NCI-H187 treated with DMSO at 0.1 percent for 48 hours (cell line): ENCODE data around the gene AMDHD1.

Experiments used
- DNase-seq: peaks from one replicate; lab custom pipeline; 2025; lab: John Stamatoyannopoulos, UW

The AMDHD1 gene, protein sequence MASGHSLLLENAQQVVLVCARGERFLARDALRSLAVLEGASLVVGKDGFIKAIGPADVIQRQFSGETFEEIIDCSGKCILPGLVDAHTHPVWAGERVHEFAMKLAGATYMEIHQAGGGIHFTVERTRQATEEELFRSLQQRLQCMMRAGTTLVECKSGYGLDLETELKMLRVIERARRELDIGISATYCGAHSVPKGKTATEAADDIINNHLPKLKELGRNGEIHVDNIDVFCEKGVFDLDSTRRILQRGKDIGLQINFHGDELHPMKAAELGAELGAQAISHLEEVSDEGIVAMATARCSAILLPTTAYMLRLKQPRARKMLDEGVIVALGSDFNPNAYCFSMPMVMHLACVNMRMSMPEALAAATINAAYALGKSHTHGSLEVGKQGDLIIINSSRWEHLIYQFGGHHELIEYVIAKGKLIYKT

DNA sequence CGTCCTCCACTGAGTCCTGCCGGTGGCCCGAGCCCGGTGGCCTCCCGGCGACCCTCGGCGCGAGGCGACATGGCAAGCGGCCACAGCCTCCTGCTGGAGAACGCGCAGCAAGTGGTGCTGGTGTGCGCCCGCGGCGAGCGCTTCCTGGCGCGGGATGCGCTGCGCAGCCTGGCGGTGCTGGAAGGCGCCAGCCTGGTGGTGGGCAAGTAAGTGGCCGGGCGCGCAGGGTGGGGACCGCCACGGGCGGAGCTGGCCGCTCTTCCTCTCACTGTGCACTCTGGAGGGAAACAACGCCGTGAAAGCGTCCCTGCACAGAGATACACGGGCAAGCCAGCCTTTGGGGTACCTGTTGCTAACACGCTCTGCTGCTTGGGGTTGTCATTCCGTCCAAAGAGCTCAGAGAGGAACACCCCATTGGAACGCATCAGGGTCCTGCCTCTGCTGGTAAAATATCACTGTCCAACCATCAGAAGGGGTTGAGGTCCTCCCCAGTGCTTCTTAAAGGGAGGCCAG lies at the start of gene AMDHD1:
TSS of gene AMDHD1 (plus strand) at position 2 of the 513 bp plus-strand sequence. CDS start at position 70, 68 bp downstream.
- DNase-seq, result no peak

GRCh38 chr12:95896846-95897245 lies 46.3 kb upstream of the AMDHD1 start:
- no peak for DNase-seq

DNA sequence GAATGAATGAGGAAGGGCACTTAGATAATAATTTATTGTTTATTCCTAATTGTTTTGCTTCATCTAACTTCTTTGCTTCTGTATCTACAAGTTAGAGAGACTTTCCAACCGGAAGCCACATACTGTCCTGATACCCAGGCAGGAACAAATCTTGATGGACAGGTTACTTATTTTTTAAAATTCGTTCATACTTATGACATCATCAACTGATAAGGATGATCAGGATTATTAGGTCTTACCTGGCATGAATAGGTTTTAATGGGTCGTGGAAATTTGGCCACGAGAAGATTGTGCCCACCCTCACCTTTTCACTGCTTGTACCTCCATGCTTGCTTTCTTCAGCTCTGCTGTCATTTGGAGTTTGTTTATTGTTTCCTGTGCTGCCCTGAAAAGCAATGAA lies 45.0 kb upstream of the AMDHD1 start:
- DNase-seq, result no peak

- DNase-seq, result no peak
Observed at GRCh38 chr12:95908573-95908972, 34.6 kb upstream of the AMDHD1 start.

- DNase-seq, result no peak
Observed at GRCh38 chr12:95909871-95910270, 33.3 kb upstream of the AMDHD1 start.

DNA sequence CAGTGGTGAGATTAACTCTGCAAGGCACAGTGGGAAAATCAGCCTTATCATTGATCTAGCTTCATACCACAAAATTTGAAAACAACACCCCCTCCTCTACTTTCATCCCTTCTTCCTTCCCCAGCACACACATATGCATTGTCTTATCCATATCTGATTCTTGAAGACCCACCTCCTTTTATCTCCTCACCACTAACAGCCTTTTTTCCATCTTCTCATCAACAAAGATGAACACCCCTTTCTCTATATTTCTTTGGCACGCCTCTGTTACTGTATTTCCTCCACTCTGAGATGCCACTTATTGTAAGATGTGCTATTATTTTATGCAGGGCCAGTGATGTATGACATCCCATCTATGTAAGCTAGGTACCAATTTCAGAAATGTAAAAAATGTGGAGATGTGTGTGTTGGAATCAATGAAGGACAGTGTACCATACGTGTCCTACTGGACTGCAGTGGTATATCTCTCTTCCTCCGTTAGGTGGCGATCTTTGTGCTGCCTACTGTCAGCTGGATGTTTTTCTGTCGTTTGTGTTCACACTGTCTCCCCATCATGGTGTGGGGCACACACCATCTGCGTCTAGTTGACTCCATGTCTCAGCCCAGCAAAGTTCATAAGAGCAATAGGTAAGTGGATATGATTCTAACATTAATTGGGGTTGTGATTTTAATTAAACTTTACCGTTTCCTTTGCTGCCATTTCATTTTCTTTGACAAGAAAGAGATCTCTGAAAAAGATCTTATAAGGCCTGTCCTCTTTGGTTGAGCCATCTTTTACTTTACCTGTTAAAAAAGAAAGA lies 24.7 kb upstream of the AMDHD1 start:
- peak; percentile 32 for DNase-seq

- no peak for DNase-seq
Observed at GRCh38 chr12:95919110-95919509, 24.0 kb upstream of the AMDHD1 start.

GRCh38 chr12:95922231-95922630 lies 20.9 kb upstream of the AMDHD1 start:
- DNase-seq, result no peak

GRCh38 chr12:95940514-95940913 lies 2.6 kb upstream of the AMDHD1 start:
- no peak for DNase-seq

- DNase-seq, result no peak
Observed at GRCh38 chr12:95942101-95942523, 1.0 kb upstream of the AMDHD1 start.

DNA sequence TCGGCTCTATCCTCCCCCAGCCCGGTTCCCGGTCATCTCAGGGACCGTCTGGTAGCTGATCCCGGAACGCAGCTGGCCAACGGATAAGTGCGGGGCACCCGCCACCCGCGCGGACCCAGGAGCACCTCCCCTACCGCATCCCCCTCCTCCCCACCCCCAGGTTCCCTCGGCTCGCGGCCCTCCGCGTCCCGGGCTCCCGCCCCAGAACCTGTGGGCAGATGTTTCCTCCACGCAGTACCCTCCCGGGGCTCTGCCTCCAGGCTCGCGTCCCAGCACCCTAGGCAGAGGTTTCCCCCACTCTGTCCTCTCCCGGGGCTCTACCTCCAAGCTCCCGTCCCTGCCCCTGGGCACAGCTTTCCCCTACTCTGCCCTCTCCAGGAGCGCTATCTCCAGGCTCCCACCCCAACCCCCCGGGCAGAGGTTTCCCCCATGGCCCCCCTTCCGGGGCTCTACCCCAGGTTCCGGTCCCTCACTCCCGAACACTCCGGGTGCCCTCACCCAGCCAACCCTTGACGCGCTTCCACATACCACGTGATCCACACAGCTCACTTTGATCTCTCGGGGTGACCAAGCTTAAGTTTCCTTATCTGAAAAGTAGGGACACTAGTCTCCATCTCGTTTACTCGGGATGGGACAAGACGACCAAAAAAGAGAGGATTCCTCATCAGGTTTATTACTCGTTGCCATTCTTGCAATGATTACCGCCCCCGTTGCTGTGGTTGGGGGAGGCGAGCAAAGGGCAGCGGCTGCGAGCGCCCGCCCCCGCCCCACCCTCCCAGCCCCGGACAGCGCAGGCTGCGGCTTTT lies 404 bp upstream of the AMDHD1 start, which contains the start of gene CCDC38:
TSS of gene CCDC38 (minus strand) at position 91 of the 806 bp plus-strand sequence. CDS start 6,105 bp downstream, outside the sequence.
- DNase-seq, result peak; percentile 40

- DNase-seq, result no peak
Observed at GRCh38 chr12:95944108-95944704, 1.1 kb downstream of the AMDHD1 start.

DNA sequence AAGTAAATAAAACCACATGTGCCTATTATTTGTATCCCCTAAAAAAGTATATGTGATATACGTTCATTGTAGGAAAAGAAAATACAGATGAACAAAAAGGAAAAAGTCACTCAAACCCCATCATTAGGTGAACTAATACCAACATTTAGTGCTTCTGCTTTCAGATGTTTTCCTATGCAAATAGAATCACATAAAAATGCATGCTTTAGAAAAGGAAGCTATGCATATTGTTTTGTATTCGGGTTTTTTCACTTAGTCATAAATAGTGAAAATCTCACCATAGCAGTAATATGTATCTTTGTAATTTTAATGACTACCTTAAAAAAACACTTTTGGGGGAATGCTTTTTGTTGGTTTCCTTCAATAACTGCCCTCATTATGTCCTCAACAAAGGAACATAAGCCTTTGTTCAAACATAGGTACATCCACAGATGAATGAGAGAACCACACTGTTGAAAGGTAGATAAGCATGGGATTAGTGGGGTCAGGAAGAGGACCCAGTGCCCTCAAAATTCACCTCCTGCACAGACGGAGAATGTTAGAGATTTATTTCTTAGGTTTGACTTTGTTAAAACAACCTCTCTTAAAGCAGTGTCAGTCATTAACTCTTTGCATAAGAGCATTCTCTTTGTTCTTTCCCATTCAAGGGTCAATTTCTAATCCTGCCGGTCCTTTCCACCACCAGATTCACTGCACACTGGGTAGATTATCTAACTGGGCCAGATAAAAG lies 6.5 kb downstream of the AMDHD1 start:
- DNase-seq, result no peak

GRCh38 chr12:95951515-95951914 lies 8.4 kb downstream of the AMDHD1 start:
- no peak for DNase-seq

- no peak for DNase-seq
Observed at GRCh38 chr12:95953000-95953399, 9.9 kb downstream of the AMDHD1 start.

- DNase-seq, result no peak
Observed at GRCh38 chr12:95955549-95956159, 12.5 kb downstream of the AMDHD1 start.

- DNase-seq, result no peak
Observed at GRCh38 chr12:95956557-95957145, 13.5 kb downstream of the AMDHD1 start.

DNA sequence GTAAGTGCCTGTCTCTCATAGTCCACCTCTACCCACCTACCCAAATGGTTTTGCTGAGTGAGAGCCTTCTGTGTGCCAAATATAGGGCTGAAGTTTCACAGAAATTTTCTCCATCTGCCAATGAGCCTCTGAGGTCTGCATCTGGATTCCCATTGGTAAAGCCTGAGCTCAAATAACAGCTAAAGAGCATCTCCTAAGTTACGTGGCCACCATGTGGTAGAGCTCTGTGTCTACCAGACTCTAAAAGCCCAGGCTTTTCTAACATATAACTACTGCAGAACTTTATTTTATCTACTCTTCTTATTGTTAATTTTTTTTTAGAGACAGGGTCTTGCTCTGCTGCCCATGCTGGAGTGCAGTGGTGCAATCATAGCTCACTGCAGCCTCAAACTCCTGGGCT lies 16.0 kb downstream of the AMDHD1 start:
- DNase-seq, result no peak

- no peak for DNase-seq
Observed at GRCh38 chr12:95960241-95960640, 17.1 kb downstream of the AMDHD1 start.

GRCh38 chr12:95962222-95962621 lies 19.1 kb downstream of the AMDHD1 start:
- no peak for DNase-seq
